Vagina (tissue), 2 donors: Measurements from ENCODE around the gene TNFRSF13B. TPM values are rescaled to one million over a fixed set of nuclear protein-coding genes. Genes with fewer than 3 reads are reported as not detected.
"Not testable (repeated sequence)": the region's sequence is repeated elsewhere in the genome, so short reads cannot be mapped to it uniquely, and the experiment has no call there.

ENCODE experiments used
- DNase-seq, 2 donors: peaks; one replicate each; pipeline ENCODE4 v3.0.0-alpha.2; 2017; ENCODE audit errors: extremely low spot score in 2 of 2
- H3K27ac ChIP-seq: fragments of 200-600 bp; sonication (generic); one replicate; pipeline ENCODE4 v1.5.1; 2019
- H3K27me3 ChIP-seq: fragments of 200-600 bp; sonication (generic); one replicate; pipeline ENCODE4 v1.5.1; 2019
- H3K36me3 ChIP-seq, 2 donors: fragments of 200-600 bp; sonication (generic); one replicate each; pipeline ENCODE4 v1.5.1; 2017 to 2019
- H3K4me1 ChIP-seq: fragments of 200-600 bp; sonication (generic); one replicate; pipeline ENCODE4 v1.5.1; 2019
- H3K4me3 ChIP-seq, 2 donors: fragments of 200-600 bp; sonication (generic); 1 replicate in 1 of 2; 2 replicates in 1 of 2; pipeline ENCODE4 v1.5.1; 2016 to 2019
- H3K9me3 ChIP-seq: fragments of 200-600 bp; sonication (generic); one replicate; pipeline ENCODE4 v1.5.1; 2019
- CTCF ChIP-seq, 3 experiments: fragments of 450-650 bp in 2 of 3; fragments of 200-600 bp in 1 of 3; sonication (generic) in 1 of 3; IDR thresholded peaks; one replicate each; pipeline ENCODE4 v1.5.1; 2017 to 2019; ENCODE audit warnings: antibody characterized with exemption in 3 of 3, mild to moderate bottlenecking in 2 of 3, moderate library complexity in 2 of 3
- POLR2A ChIP-seq, 2 donors: fragments of 450-650 bp; IDR thresholded peaks; one replicate each; pipeline ENCODE4 v1.6.1; 2017; ENCODE audit warnings: antibody characterized with exemption in 2 of 2, mild to moderate bottlenecking in 2 of 2, moderate library complexity in 2 of 2
- POLR2AphosphoS5 ChIP-seq, 2 donors: sonication (generic); formaldehyde crosslinking; IDR thresholded peaks; one replicate each; pipeline ENCODE4 v1.9.0; 2017; ENCODE audit warnings: antibody characterized with exemption in 2 of 2, mild to moderate bottlenecking in 2 of 2, low read depth in 1 of 2; ENCODE audit not compliant: insufficient read depth in 1 of 2
- intact Hi-C: fragments of 100-400 bp; cut with DNase I; formaldehyde crosslinking; loops from one replicate; pipeline ENCODE4 v1.15.1; 2023
- total RNA-seq: library from RNA; depleted of rRNA; stranded (reverse); fragments of >200 nt; gene quantifications from one replicate; pipeline ENCODE4 v1.2.3, GENCODE V29; 2016

The TNFRSF13B gene
- total RNA-seq, 1 donor from 2014 or later = not detected

DNA sequence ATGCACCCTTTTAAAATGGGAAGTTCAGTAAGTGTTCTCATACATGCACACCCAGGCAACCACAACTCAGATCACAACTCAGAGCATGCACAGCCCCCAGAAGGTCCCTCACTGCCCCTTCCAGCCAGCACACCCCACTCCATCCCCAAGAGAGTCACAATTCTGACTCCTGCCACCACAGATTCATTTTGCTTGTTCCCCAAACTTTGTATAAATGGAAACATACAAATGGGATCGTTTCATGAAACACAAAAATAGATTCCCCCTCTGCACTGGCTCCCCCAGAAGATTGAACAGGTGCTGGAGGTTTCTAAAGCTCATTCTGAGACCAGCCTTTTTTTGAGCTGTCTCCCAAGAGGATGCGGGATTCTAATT lies 3.3 kb upstream of the TNFRSF13B start:
- intact Hi-C loops = no loop called here
- Histone ChIP-seq H3K4me3 (no peak overlapping the region), H3K27ac (no peak overlapping the region), H3K36me3 (no peaks in the 10 kb centered on the region), H3K9me3 (no peaks in the 10 kb centered on the region), H3K4me1 (no peaks in the 10 kb centered on the region), H3K27me3 (no peaks in the 10 kb centered on the region)
- TF ChIP-seq POLR2AphosphoS5 (IDR thresholded peaks at IDR 0.05; ENCODE audit: insufficient read depth in 1 of 2, low read depth in 1 of 2) = no peak
- TF ChIP-seq POLR2A (IDR thresholded peaks at IDR 0.05) = no peak
- no peak for TF ChIP-seq CTCF (IDR thresholded peaks at IDR 0.05)
- no peak for DNase-seq

GRCh38 chr17:16974569-16975276 lies 2.8 kb upstream of the TNFRSF13B start:
- intact Hi-C loops = no loop called here
- H3K9me3 ChIP-seq = no peaks in the 10 kb centered on the region
- no peaks in the 10 kb centered on the region for H3K27me3 ChIP-seq
- no peak overlapping the region for H3K4me3 ChIP-seq
- no peaks in the 10 kb centered on the region for H3K4me1 ChIP-seq
- no peaks in the 10 kb centered on the region for H3K36me3 ChIP-seq
- H3K27ac ChIP-seq = no peak overlapping the region
- TF ChIP-seq CTCF (IDR thresholded peaks at IDR 0.05) (no peak), POLR2A (IDR thresholded peaks at IDR 0.05) (no peak), POLR2AphosphoS5 (IDR thresholded peaks at IDR 0.05; ENCODE audit: insufficient read depth in 1 of 2, low read depth in 1 of 2) (no peak)
- no peak for DNase-seq

GRCh38 chr17:16973760-16974540 lies 2.0 kb upstream of the TNFRSF13B start:
- intact Hi-C loops = no loop called here
- Histone ChIP-seq H3K4me1 (no peaks in the 10 kb centered on the region), H3K36me3 (no peaks in the 10 kb centered on the region), H3K27ac (no peak overlapping the region), H3K4me3 (no peak overlapping the region), H3K27me3 (no peaks in the 10 kb centered on the region), H3K9me3 (no peaks in the 10 kb centered on the region)
- no peak for DNase-seq
- TF ChIP-seq POLR2A (IDR thresholded peaks at IDR 0.05) (no peak), CTCF (IDR thresholded peaks at IDR 0.05) (no peak), POLR2AphosphoS5 (IDR thresholded peaks at IDR 0.05; ENCODE audit: insufficient read depth in 1 of 2, low read depth in 1 of 2) (no peak)

GRCh38 chr17:16973043-16973442 lies 1.1 kb upstream of the TNFRSF13B start:
- H3K27me3 ChIP-seq, H3K9me3 ChIP-seq, H3K27ac ChIP-seq, H3K36me3 ChIP-seq, intact Hi-C loops, H3K4me3 ChIP-seq, DNase-seq, H3K4me1 ChIP-seq: not testable (repeated sequence)

- TF ChIP-seq CTCF (IDR thresholded peaks at IDR 0.05) (no peak), POLR2A (IDR thresholded peaks at IDR 0.05) (no peak), POLR2AphosphoS5 (IDR thresholded peaks at IDR 0.05; ENCODE audit: insufficient read depth in 1 of 2, low read depth in 1 of 2) (no peak)
- no peaks in the 10 kb centered on the region for H3K36me3 ChIP-seq
- intact Hi-C loops = no loop called here
Observed at GRCh38 chr17:16972346-16972745, 428 bp upstream of the TNFRSF13B start.

More at GRCh38 chr17:16972346-16972745, 428 bp upstream of the TNFRSF13B start:
- Histone ChIP-seq H3K27ac (no peak overlapping the region), H3K4me1 (no peaks in the 10 kb centered on the region), H3K9me3 (no peaks in the 10 kb centered on the region), H3K27me3 (no peaks in the 10 kb centered on the region), H3K4me3 (no peak overlapping the region)
- DNase-seq = no peak
